Neural cell (in vitro differentiated cells): Measurements from ENCODE around the gene AMIGO1.

ENCODE experiments used
- EP300 ChIP-seq: fragments of 450-650 bp; conservative IDR thresholded peaks from 2 replicates; pipeline ENCODE4 v1.6.1; 2014; ENCODE audit warnings: antibody characterized with exemption, mild to moderate bottlenecking, moderate library complexity; ENCODE audit not compliant: poor library complexity, severe bottlenecking
- EZH2 ChIP-seq: fragments of 200-600, 300-800 bp; shearing (Covaris generic), sonication (generic); IDR thresholded peaks from 2 replicates; pipeline ENCODE4 v1.6.1; 2014; ENCODE audit warnings: antibody characterized with exemption, low read length, borderline replicate concordance, mild to moderate bottlenecking; ENCODE audit not compliant: insufficient read depth, poor library complexity, severe bottlenecking
- POLR2AphosphoS5 ChIP-seq: IDR thresholded peaks from 2 replicates; pipeline ENCODE4 v1.6.1; 2012
- SMC3 ChIP-seq: fragments of 450-650 bp; conservative IDR thresholded peaks from 2 replicates; pipeline ENCODE4 v1.6.1; 2014; ENCODE audit warnings: antibody characterized with exemption, mild to moderate bottlenecking, moderate library complexity; ENCODE audit not compliant: poor library complexity
- TF ChIP-seq, protein P1 (sequence below): fragments of 450-650 bp; IDR thresholded peaks from 2 replicates; pipeline ENCODE4 v1.5.1; 2014; ENCODE audit warnings: antibody characterized with exemption, mild to moderate bottlenecking, moderate library complexity; ENCODE audit not compliant: poor library complexity, severe bottlenecking
- TF ChIP-seq, protein P2 (sequence below): IDR thresholded peaks from 2 replicates; pipeline ENCODE4 v1.6.1; 2012; ENCODE audit warnings: borderline replicate concordance

DNA sequence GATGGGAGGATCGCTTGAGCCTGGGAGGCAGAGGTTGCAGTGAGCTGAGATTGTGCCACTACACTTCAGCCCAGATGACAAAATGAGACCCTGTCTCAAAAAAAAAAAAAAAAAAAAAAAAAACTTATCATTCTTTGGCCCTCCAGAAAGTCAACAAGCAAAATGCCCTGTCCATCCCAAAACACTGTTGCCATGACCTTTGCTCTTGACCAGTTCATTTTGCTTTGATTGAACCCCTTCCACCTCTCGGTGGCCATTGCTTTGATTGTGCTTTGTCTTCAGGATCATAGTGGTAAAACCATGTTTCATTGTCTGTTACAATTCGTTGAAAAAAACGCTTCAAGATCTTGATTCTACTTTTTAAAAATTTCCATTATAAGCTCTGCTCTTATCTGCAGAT is 51.7 kb downstream of the AMIGO1 start:
- TF ChIP-seq EP300 (no peak), POLR2AphosphoS5 (no peak), EZH2 (no peak), SMC3 (no peak)
- TF ChIP-seq, protein P1, sequence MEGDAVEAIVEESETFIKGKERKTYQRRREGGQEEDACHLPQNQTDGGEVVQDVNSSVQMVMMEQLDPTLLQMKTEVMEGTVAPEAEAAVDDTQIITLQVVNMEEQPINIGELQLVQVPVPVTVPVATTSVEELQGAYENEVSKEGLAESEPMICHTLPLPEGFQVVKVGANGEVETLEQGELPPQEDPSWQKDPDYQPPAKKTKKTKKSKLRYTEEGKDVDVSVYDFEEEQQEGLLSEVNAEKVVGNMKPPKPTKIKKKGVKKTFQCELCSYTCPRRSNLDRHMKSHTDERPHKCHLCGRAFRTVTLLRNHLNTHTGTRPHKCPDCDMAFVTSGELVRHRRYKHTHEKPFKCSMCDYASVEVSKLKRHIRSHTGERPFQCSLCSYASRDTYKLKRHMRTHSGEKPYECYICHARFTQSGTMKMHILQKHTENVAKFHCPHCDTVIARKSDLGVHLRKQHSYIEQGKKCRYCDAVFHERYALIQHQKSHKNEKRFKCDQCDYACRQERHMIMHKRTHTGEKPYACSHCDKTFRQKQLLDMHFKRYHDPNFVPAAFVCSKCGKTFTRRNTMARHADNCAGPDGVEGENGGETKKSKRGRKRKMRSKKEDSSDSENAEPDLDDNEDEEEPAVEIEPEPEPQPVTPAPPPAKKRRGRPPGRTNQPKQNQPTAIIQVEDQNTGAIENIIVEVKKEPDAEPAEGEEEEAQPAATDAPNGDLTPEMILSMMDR = no peak
- TF ChIP-seq, protein P2, sequence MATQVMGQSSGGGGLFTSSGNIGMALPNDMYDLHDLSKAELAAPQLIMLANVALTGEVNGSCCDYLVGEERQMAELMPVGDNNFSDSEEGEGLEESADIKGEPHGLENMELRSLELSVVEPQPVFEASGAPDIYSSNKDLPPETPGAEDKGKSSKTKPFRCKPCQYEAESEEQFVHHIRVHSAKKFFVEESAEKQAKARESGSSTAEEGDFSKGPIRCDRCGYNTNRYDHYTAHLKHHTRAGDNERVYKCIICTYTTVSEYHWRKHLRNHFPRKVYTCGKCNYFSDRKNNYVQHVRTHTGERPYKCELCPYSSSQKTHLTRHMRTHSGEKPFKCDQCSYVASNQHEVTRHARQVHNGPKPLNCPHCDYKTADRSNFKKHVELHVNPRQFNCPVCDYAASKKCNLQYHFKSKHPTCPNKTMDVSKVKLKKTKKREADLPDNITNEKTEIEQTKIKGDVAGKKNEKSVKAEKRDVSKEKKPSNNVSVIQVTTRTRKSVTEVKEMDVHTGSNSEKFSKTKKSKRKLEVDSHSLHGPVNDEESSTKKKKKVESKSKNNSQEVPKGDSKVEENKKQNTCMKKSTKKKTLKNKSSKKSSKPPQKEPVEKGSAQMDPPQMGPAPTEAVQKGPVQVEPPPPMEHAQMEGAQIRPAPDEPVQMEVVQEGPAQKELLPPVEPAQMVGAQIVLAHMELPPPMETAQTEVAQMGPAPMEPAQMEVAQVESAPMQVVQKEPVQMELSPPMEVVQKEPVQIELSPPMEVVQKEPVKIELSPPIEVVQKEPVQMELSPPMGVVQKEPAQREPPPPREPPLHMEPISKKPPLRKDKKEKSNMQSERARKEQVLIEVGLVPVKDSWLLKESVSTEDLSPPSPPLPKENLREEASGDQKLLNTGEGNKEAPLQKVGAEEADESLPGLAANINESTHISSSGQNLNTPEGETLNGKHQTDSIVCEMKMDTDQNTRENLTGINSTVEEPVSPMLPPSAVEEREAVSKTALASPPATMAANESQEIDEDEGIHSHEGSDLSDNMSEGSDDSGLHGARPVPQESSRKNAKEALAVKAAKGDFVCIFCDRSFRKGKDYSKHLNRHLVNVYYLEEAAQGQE = no peak
